DND-41 (cell line): ENCODE data around the gene PGBD4.
"Not testable (repeated sequence)": the region's sequence is repeated elsewhere in the genome, so short reads cannot be mapped to it uniquely, and the experiment has no call there.

Experiments used
- ATAC-seq: fragments of 200-7000 bp; cut with Tn5 transposase; 3 replicates; pipeline ENCODE4 v1.9.1; 2021; ENCODE audit warnings: low read depth; ENCODE audit not compliant: insufficient read depth
- DNase-seq: peaks from one replicate; pipeline ENCODE4 v3.0.0-alpha.2; 2020
- H2AFZ ChIP-seq: 2 replicates; pipeline ENCODE4 v1.6.0; 2012; ENCODE audit warnings: low read depth, low read length
- H3K27ac ChIP-seq: 2 replicates; pipeline ENCODE4 v1.5.1; 2012; ENCODE audit warnings: low read length, inconsistent platforms
- H3K27me3 ChIP-seq: fragments of 200-600 bp; sonication (generic); 2 replicates; pipeline ENCODE4 v1.6.0; 2012; ENCODE audit warnings: low read length, mild to moderate bottlenecking, inconsistent platforms; ENCODE audit not compliant: insufficient read depth, poor library complexity
- H3K36me3 ChIP-seq: 2 replicates; pipeline ENCODE4 v1.5.1; 2012; ENCODE audit warnings: low read length, inconsistent platforms; ENCODE audit not compliant: insufficient read depth
- H3K4me1 ChIP-seq: 2 replicates; pipeline ENCODE4 v1.5.1; 2012; ENCODE audit warnings: mild to moderate bottlenecking, low read length; ENCODE audit not compliant: insufficient read depth
- H3K4me2 ChIP-seq: 2 replicates; pipeline ENCODE4 v1.6.0; 2012; ENCODE audit warnings: mild to moderate bottlenecking, moderate library complexity, low read length, inconsistent platforms; ENCODE audit not compliant: insufficient read depth
- H3K4me3 ChIP-seq, 2 experiments: fragments of 200-600 bp in 1 of 2; shearing (Covaris generic) in 1 of 2; 2 replicates each; pipeline ENCODE4 v1.5.1; 2012 to 2016; ENCODE audit warnings: inconsistent platforms in 2 of 2, low read length in 2 of 2, mild to moderate bottlenecking in 2 of 2, low read depth in 1 of 2, moderate library complexity in 1 of 2
- H3K79me2 ChIP-seq: 2 replicates; pipeline ENCODE4 v1.6.0; 2012; ENCODE audit warnings: low read length, inconsistent platforms; ENCODE audit not compliant: insufficient read depth
- H3K9ac ChIP-seq: 2 replicates; pipeline ENCODE4 v1.6.0; 2012; ENCODE audit warnings: low read depth, mild to moderate bottlenecking, inconsistent platforms, low read length, moderate library complexity
- H3K9me3 ChIP-seq: 2 replicates; pipeline ENCODE4 v1.5.1; 2012; ENCODE audit warnings: low read length, moderate library complexity, mild to moderate bottlenecking, inconsistent platforms; ENCODE audit not compliant: insufficient read depth, severe bottlenecking
- H4K20me1 ChIP-seq: 2 replicates; pipeline ENCODE4 v1.6.0; 2012; ENCODE audit warnings: low read length; ENCODE audit not compliant: insufficient read depth
- EZH2 ChIP-seq: IDR thresholded peaks from 3 replicates; pipeline ENCODE4 v1.6.1; 2012; ENCODE audit warnings: borderline replicate concordance, low read depth, mild to moderate bottlenecking, moderate library complexity, low read length, inconsistent platforms; ENCODE audit not compliant: severe bottlenecking
- TF ChIP-seq, protein P1 (sequence below): IDR thresholded peaks from 2 replicates; pipeline ENCODE4 v1.5.1; 2012; ENCODE audit warnings: borderline replicate concordance, low read length, moderate library complexity, mild to moderate bottlenecking; ENCODE audit not compliant: poor library complexity, severe bottlenecking; ENCODE audit errors: extremely low read depth

The PGBD4 gene

DNA sequence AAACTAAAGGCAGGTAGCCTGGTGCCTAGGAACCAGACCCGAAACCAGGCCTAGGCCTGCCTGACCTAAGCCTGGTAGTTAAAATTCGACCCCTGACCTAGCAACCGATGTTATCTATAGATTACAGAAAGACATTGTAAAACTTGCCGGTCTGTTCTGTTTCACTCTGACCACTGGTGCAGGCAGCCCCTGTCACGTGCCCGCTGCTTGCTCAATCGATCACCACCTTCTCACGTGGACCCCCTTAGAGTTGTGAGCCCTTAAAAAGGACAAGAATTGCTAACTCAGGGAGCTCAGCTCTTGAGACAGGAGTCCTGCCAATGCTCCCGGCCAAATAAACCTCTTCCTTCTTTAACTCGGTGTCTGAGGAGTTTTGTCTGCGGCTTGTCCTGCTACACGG is 19.9 kb downstream of the PGBD4 start:
- H3K27ac ChIP-seq, H3K27me3 ChIP-seq, H3K4me2 ChIP-seq, H3K9me3 ChIP-seq, ATAC-seq, H3K36me3 ChIP-seq, H4K20me1 ChIP-seq, H3K4me3 ChIP-seq, DNase-seq, H3K4me1 ChIP-seq, H3K9ac ChIP-seq, H2AFZ ChIP-seq, H3K79me2 ChIP-seq: not testable (repeated sequence)

DNA sequence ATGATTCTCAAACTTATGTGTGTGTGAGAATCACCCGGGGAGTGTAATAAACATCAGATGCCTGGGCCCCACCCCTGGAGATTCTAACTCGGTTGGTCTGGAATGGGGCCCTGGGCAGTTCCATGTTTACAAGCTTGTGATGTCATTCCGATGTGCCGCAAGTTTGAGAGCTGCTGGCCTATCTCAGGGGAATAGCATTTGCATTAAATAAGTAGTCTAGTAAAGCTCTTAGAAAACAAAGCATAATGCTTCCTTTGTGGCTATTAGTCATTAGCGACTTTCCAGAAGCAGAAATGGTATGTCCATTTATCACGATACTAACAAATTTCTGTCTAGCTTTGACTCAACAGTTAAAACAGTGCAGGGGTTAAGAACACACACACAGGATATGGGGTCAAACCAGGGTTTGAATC is 20.9 kb downstream of the PGBD4 start:
- DNase-seq, result no peak
- no peaks in the 10 kb centered on the region for H3K36me3 ChIP-seq
- H3K9ac ChIP-seq, result no peak overlapping the region
- H3K4me1 ChIP-seq, result no peaks in the 10 kb centered on the region
- H3K27me3 ChIP-seq, result no peaks in the 10 kb centered on the region
- ATAC-seq, result no peak
- no peaks in the 10 kb centered on the region for H3K9me3 ChIP-seq
- H3K4me3 ChIP-seq, result no peak overlapping the region
- no peaks in the 10 kb centered on the region for H3K79me2 ChIP-seq
- H3K27ac ChIP-seq, result no peak overlapping the region
- no peak overlapping the region for H3K4me2 ChIP-seq
- TF ChIP-seq EZH2, result no peak
- TF ChIP-seq, protein P1, sequence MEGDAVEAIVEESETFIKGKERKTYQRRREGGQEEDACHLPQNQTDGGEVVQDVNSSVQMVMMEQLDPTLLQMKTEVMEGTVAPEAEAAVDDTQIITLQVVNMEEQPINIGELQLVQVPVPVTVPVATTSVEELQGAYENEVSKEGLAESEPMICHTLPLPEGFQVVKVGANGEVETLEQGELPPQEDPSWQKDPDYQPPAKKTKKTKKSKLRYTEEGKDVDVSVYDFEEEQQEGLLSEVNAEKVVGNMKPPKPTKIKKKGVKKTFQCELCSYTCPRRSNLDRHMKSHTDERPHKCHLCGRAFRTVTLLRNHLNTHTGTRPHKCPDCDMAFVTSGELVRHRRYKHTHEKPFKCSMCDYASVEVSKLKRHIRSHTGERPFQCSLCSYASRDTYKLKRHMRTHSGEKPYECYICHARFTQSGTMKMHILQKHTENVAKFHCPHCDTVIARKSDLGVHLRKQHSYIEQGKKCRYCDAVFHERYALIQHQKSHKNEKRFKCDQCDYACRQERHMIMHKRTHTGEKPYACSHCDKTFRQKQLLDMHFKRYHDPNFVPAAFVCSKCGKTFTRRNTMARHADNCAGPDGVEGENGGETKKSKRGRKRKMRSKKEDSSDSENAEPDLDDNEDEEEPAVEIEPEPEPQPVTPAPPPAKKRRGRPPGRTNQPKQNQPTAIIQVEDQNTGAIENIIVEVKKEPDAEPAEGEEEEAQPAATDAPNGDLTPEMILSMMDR, result no peak
- no peaks in the 10 kb centered on the region for H4K20me1 ChIP-seq
- no peak overlapping the region for H2AFZ ChIP-seq

DNA sequence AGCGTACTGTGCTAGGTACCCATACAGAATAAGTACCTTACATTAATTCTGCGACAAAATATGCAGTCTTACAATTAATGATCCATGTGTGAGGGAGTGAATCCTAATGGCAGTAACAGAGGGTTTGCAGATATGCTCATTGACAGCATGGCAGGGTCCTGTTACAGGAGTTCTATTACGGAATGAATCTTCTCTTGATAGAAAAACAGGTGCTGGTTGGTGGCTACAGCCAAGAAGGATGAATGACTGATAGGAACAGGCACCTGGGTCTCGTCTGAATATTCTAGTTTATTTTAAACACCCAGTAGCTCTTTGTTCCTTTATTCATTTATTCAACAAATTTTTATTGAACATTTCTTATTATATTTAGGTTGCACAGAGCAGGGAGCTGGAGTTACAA is 22.8 kb downstream of the PGBD4 start:
- TF ChIP-seq, protein P1, result no peak
- Histone ChIP-seq H2AFZ (no peak overlapping the region), H3K9me3 (no peaks in the 10 kb centered on the region), H3K9ac (no peak overlapping the region), H4K20me1 (no peaks in the 10 kb centered on the region), H3K79me2 (no peaks in the 10 kb centered on the region), H3K4me3 (no peak overlapping the region), H3K4me2 (no peak overlapping the region), H3K36me3 (no peaks in the 10 kb centered on the region), H3K27me3 (no peaks in the 10 kb centered on the region), H3K27ac (no peak overlapping the region), H3K4me1 (no peaks in the 10 kb centered on the region)
- DNase-seq, result no peak
- no peak for ATAC-seq

DNA sequence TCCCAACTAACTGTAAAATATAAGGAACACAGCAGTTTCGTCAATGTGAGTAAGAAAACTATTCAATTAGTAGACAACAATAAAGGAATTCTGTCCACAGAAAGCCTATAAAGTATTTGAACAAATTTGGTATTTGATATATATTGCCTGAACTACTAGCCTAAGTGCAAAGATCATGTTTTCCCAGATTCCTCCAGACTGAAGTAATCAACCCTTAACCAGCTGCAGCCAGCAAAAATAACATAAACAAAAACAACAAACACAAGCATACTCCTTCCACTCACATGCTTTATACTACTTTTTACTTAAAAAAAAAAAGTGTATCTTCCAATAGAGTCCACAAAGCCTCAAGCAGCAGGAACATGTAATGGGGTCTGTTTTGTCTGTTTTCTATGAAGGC is 24.1 kb downstream of the PGBD4 start:
- Histone ChIP-seq H3K4me1 (no peaks in the 10 kb centered on the region), H3K27me3 (no peaks in the 10 kb centered on the region), H2AFZ (no peak overlapping the region), H4K20me1 (no peaks in the 10 kb centered on the region), H3K27ac (no peak overlapping the region), H3K9ac (no peak overlapping the region), H3K4me2 (no peak overlapping the region), H3K4me3 (no peak overlapping the region), H3K9me3 (no peaks in the 10 kb centered on the region), H3K36me3 (no peaks in the 10 kb centered on the region), H3K79me2 (no peaks in the 10 kb centered on the region)
- ATAC-seq (no peak), DNase-seq (no peak)
- TF ChIP-seq, protein P1, result no peak
- TF ChIP-seq EZH2, result no peak
